GM21723 (cell line): ENCODE results near the gene PDS5B.
"Not testable (repeated sequence)": the region's sequence is repeated elsewhere in the genome, so short reads cannot be mapped to it uniquely, and the experiment has no call there.

Source experiments
- ATAC-seq: cut with Tn5 transposase; IDR thresholded peaks from one replicate; pipeline ENCODE4 v1.9.1; 2021; ENCODE audit warnings: mild to moderate bottlenecking, moderate library complexity; ENCODE audit not compliant: unreplicated experiment

Gene PDS5B

GRCh38 chr13:32642858-32643257 lies 56.6 kb downstream of the PDS5B start:
- ATAC-seq, result no peak

- ATAC-seq, result no peak
These were observed 59.6 kb downstream of the PDS5B start for GRCh38 chr13:32645854-32646253.

GRCh38 chr13:32647926-32648325 lies 61.7 kb downstream of the PDS5B start:
- no peak for ATAC-seq

GRCh38 chr13:32650705-32651311 lies 64.6 kb downstream of the PDS5B start:
- peak; percentile 77 for ATAC-seq

- no peak for ATAC-seq
These were observed 71.1 kb downstream of the PDS5B start for GRCh38 chr13:32657309-32657708.

- no peak for ATAC-seq
These were observed 73.5 kb downstream of the PDS5B start for GRCh38 chr13:32659736-32660135.

- ATAC-seq, result no peak
These were observed 74.0 kb downstream of the PDS5B start for GRCh38 chr13:32660227-32660626.

GRCh38 chr13:32661685-32662084 lies 75.4 kb downstream of the PDS5B start:
- no peak for ATAC-seq

- no peak for ATAC-seq
These were observed 77.4 kb downstream of the PDS5B start for GRCh38 chr13:32663660-32664059.

GRCh38 chr13:32666990-32667571 lies 80.8 kb downstream of the PDS5B start:
- ATAC-seq, result no peak

GRCh38 chr13:32669030-32669646 lies 82.9 kb downstream of the PDS5B start:
- ATAC-seq, result no peak

GRCh38 chr13:32674503-32674902 lies 88.3 kb downstream of the PDS5B start:
- ATAC-seq, result no peak

GRCh38 chr13:32676242-32676641 lies 90.0 kb downstream of the PDS5B start:
- no peak for ATAC-seq

- ATAC-seq, result no peak
These were observed 95.9 kb downstream of the PDS5B start for GRCh38 chr13:32682130-32682529.

GRCh38 chr13:32682740-32683139 lies 96.5 kb downstream of the PDS5B start:
- no peak for ATAC-seq

- no peak for ATAC-seq
These were observed 101.0 kb downstream of the PDS5B start for GRCh38 chr13:32687275-32687674.

- ATAC-seq, result no peak
These were observed 109.5 kb downstream of the PDS5B start for GRCh38 chr13:32695602-32696250.

GRCh38 chr13:32707471-32707870 lies 121.2 kb downstream of the PDS5B start:
- no peak for ATAC-seq

GRCh38 chr13:32713397-32713796 lies 127.1 kb downstream of the PDS5B start:
- no peak for ATAC-seq

GRCh38 chr13:32716201-32716600 lies 129.9 kb downstream of the PDS5B start:
- ATAC-seq, result not testable (repeated sequence)

- no peak for ATAC-seq
These were observed 133.8 kb downstream of the PDS5B start for GRCh38 chr13:32720026-32720425.
